ENCODE measurements around the gene MGRN1. TPM values are rescaled to one million over a fixed set of nuclear protein-coding genes. Genes with fewer than 3 reads are reported as not detected.

Gene MGRN1
- total and polyA plus RNA-seq, 2 donors (not counting 3 experiments of a cell fraction or from before 2014, with no cell fraction given), result 15.6 to 73.0 TPM

DNA sequence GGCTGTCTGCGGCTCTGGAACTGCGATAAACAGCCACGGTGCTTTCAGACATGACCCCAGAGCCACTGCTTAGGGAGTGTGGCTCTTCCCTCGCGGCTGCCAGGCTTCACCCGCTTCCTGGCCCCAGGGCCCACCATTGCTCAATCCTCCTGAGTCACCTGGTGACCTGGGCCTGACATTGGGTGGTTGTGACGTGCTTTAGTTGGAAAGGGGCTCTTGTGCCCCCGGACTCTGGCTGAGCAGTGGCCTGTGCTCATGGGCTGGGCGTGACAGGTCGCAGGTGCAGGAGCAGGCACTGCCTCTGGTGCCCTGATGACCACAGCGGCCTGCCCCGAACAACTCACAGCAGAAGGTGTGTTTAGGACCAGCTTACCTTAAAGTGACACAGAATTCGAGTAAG lies 60.1 kb downstream of the MGRN1 start:
- dilution Hi-C loops (cut with MboI; ENCODE audit: extremely low pct_ligation_motif_present, low sequenced_read_pairs) (no loop called here), intact Hi-C loops (cut with micrococcal nuclease) (no loop called here)
- H3K9me1 ChIP-seq (replicated peaks; ENCODE audit: control insufficient read depth, extremely low read depth, insufficient read depth, low read length), result no peaks in the 10 kb centered on the region
- no peak overlapping the region for H3K27ac ChIP-seq (ENCODE audit: insufficient read depth, low read depth, low read length)
- DNase-seq (ENCODE audit: low read depth, low spot score), result no peak
- POLR2A ChIA-PET, result no interaction called here
- no peak overlapping the region for H3K4me3 ChIP-seq (replicated peaks in 1 of 3; ENCODE audit: insufficient read depth in 1 of 3, low read depth in 1 of 3, low read length in 3 of 3)
- CTCF ChIA-PET, result no interaction called here
- peaks cover 4 to 53% of the 10 kb centered on the region in 2 experiments for H3K36me3 ChIP-seq (ENCODE audit: control insufficient read depth in 2 of 2, extremely low read depth in 1 of 2, insufficient read depth in 2 of 2, low read length in 2 of 2)
- FAIRE-seq, result no peak
- no peaks in the 10 kb centered on the region for H3K4me1 ChIP-seq (ENCODE audit: control insufficient read depth, extremely low read depth, insufficient read depth, low read length)
- H2AFZ ChIP-seq (ENCODE audit: low read depth, low read length), result no peak overlapping the region
- no peaks in the 10 kb centered on the region for H4K20me1 ChIP-seq (replicated peaks; ENCODE audit: control insufficient read depth, extremely low read depth, insufficient read depth, low read length)
- H3K27me3 ChIP-seq (ENCODE audit: control insufficient read depth in 2 of 2, insufficient read depth in 2 of 2, low read length in 2 of 2), result no peaks in the 10 kb centered on the region
- no peaks in the 10 kb centered on the region for H3K9me3 ChIP-seq (replicated peaks; ENCODE audit: control insufficient read depth, insufficient read depth, low read length)
- no peak overlapping the region for H3K9ac ChIP-seq (replicated peaks; ENCODE audit: extremely low read depth, insufficient read depth, low read length)
- BruUV-seq (replicated peaks), result no TSS peak
- no peak for TF ChIP-seq EZH2 (IDR thresholded peaks at IDR 0.05; ENCODE audit: borderline replicate concordance, low read depth, low read length, severe bottlenecking)
- TF ChIP-seq FOS (IDR thresholded peaks at IDR 0.05; ENCODE audit: borderline replicate concordance, insufficient read depth, low read length), result no peak
- no peak for TF ChIP-seq GATA2 (IDR thresholded peaks at IDR 0.05; ENCODE audit: insufficient read depth, insufficient read length, low read depth, low read length)
- TF ChIP-seq JUN (IDR thresholded peaks at IDR 0.05; ENCODE audit: borderline replicate concordance, insufficient read depth, insufficient read length, low read depth), result no peak
- no peak for TF ChIP-seq MAX (IDR thresholded peaks at IDR 0.05; ENCODE audit: insufficient read depth, insufficient read length)
- TF ChIP-seq POLR2A (IDR thresholded peaks at IDR 0.05; ENCODE audit: low read depth, low read length), result no peak
- TF ChIP-seq MYC (IDR thresholded peaks at IDR 0.05; ENCODE audit: low read depth, low read length), result no peak
- TF ChIP-seq CTCF (IDR thresholded peaks at IDR 0.05; ENCODE audit: extremely low read depth in 1 of 2, insufficient read depth in 1 of 2, low read depth in 1 of 2, low read length in 2 of 2), result no peak
- no peak for TF ChIP-seq POLR2AphosphoS5 (IDR thresholded peaks at IDR 0.05; ENCODE audit: insufficient read depth, low read depth, low read length)
- no peak overlapping the region for H3K4me2 ChIP-seq (ENCODE audit: insufficient read depth, low read length)
- no peaks in the 10 kb centered on the region for H3K79me2 ChIP-seq (ENCODE audit: control insufficient read depth, insufficient read depth, low read length)

All from endothelial cell of umbilical vein (primary cell).